CD4-positive, alpha-beta T cell treated with Interleukin-4 for 4 hours (primary cell): Measurements from ENCODE around the gene ZNF124.
"Not testable (repeated sequence)": the region's sequence is repeated elsewhere in the genome, so short reads cannot be mapped to it uniquely, and the experiment has no call there.

Experiments
- DNase-seq: peaks from one replicate; pipeline ENCODE4 v3.0.0-alpha.2; 2020

The ZNF124 gene

DNA sequence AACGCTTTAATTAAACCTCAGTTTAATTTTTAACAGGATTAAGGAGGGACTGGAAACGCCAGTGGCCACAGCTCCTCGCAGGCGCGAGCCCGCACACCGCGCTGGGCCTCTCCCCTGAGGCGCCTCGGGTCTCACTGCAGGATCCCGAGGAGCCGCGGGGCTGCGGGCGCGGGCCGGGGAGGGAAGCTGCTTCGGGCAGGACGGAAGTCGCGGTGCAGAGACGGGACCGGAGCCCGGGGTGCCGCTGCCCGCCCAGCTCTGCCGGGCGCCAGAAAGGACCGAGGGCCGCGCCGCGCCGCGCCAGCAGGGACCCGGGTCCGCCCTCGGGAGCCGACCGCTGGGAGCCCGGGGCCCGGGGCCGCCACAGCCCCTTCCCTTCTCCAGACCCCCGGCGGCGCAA, 377 bp downstream of the ZNF124 start:
- not testable (repeated sequence) for DNase-seq

DNA sequence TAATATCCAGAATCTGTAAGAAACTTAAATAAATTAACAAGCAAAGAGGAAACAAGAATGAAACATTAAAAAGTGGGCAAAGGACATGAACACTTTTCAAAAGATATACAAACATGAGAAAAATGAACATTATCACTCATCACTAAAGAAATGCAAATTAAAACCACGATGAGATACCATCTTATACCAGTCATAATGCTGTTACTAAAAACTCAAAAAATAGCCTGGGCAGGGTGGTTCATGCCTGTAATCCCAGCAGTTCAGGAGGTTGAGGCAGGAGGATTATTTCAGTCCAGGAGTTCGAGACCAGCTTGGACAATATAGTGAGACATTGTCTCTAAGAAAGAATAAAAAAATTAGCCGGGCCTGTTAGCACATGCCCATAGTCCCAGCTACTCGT, 6.1 kb downstream of the ZNF124 start:
- no peak for DNase-seq

DNA sequence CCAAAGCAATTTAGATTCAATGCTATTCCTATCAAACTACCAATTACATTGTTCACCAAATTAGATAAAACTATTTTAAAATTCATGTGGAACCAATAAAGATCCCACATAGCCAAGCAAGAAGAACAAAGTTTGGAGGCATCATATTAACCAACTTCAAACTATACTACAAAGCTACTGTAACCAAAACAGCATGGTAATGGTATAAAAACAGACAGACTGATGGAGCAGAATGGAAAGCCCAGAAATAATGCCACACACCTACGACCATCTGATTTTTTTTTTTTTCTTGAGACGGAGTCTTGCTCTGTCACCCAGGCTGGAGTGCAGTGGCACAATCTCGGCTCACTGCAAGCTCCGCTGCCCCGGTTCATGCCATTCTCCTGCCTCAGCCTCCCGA, 7.1 kb downstream of the ZNF124 start:
- no peak for DNase-seq

DNA sequence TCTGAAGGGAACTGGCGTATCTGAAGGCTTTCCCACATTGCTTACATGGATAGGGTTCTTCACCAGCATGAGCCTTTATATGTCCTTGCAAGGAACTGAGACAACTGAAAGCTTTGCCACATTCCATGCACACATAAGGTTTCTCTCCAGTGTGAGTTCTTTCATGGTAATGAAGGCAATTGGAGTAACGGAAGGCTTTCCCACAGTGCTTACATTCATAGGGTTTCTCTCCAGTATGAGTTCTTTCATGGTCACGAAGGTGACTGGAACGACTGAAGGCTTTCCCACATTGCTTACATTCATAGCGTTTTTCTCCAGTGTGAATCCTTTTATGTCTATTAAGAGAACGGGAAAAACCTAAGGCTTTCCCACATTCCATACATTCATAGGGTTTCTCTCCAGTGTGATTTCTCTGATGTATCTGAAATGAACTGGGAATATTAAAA, 15.0 kb downstream of the ZNF124 start:
- no peak for DNase-seq

DNA sequence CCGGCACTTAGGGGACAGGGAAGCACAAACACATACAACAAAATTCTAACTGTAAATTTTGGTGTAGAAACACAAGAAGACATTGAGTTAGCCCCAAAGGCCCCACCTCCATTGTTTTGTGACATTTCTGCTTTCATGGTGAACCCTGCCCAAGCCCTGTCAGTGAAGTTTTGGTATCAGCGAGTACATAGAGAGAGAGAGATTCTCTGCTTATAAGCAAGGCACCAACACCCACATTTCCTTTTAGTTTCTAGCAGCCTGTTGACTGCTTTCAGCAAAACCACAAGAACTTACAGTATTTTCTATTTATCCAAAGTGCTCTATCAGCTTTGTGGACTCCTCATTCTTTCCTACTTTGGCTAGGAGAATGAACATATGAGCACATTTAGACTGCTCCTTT, 24.0 kb downstream of the ZNF124 start:
- no peak for DNase-seq

DNA sequence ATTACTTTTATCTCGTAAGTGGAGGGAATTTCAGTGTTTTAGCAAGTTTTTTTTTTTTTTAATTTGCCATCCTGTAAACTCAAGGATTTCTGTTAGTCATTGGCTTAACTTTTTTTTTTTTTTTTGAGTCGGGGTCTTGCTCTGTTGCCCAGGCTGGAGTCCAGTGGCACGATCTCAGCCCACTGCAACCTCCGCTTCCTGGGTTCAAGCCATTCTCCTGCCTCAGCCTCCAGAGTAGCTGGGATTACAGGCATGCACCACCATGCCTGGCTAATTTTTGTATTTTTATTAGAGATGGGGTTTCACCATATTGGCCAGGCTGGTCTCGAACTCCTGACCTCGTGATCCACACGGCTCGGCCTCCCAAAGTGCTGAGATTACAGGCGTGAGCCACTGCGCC, 24.7 kb downstream of the ZNF124 start:
- DNase-seq: not testable (repeated sequence)

DNA sequence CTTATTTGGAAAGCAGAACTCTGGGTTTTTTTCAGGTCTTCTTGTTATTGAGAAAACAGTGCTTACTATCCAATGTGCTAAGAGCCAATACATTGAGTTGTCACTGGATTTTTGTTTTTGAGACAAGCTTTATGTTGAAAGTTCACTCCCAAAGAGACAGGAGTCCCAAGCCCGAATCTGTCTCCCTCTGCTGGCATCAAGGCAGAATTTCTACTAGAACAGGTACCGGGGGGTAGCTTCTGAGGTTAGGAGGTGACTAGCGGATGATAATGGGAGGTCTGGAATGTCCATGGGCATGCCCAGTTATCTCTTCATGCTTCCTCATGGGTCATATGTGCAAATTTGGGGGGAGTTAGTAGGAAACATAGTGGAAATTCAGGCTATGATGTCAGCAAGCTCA, 25.1 kb downstream of the ZNF124 start:
- DNase-seq: no peak

DNA sequence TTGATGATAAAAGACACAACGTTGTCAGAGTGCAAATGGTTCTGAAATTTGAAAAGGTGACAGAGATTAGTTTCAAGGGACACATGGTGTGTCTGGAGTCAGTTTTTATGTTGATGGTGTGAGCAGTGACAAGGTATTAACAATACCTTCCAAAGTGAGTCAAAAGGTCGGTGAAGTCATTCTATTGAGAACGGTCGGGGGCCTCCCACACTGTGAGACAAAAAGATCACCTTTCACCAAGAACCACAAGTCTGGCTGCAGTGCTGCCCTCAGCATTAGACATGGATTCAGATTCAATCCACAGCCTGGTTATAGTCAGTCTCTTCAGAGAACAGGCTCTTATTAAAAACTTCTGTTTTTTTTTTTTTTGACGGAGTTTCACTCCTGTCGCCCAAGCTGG, 26.5 kb downstream of the ZNF124 start:
- DNase-seq: no peak

DNA sequence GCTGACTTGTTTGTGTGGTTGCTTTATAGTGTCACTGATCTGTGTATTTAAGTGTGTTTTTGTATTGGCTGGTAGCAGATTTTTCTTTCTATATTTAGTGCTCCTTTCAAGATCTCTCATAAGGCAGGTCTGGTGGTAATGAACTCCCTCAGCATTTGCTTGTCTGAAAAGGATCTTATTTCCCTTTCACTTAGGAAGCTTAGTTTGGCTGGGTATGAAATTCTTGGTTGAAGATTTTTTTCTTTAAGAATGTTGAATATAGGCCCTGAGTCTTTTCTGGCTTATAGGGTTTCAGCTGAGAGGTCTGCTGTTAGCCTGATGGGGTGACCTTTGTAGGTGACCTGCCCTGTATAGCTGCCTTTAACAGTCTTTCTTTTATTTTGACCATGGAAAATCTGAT, 32.3 kb downstream of the ZNF124 start:
- DNase-seq: not testable (repeated sequence)

DNA sequence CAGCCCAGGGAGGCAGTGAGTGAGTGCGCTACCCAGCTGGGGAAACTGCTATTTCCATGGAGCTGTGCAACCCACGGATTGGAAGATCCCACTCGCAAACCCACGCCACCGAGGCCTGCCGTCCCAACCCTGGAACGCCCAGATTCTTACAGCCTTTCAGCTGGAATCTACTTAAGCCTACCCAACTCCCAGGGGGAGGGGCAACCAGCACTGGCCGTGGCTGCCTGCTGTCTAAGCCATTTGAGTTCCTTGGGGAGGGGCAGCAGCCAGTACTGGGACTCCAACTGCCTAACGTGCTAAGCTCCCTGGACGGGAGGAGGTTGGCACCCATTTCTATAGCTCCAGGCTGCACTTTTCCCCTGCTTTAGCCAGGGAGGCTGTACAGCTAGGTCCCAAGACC, 40.6 kb downstream of the ZNF124 start:
- no peak for DNase-seq

DNA sequence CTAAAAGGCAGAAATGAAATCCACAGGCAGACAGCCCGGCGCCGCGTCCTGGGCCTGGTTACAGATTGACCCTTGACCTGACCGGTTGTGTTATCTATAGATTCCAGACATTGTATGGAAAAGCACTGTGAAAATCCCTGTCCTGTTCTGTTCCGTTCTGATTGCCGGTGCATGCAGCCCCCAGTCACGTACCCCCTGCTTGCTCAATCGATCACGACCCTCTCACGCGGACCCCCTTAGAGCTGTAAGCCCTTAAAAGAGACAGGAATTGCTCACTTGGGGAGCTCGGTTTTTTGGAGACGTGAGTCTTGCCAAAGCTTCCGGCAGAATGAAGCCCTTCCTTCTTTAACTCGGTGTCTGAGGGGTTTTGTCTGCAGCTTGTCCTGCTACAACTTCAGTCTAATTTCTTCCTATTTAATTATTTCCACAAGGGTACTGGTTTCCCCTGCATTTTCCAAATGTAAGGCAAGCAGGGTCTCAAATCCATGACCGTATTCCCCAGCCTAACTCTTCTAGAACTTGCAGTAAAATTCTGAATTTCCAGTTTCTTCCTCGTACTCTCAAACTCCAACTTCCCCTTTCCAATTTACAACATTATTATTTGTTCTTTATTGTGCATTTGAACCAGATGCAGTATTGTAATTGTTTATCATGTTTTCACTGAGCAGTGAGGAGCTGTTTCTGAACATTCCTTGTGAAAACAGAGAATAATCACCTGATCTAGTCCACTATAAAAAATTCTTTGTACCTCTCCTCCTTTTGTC, 44.1 kb downstream of the ZNF124 start:
- DNase-seq: not testable (repeated sequence)

DNA sequence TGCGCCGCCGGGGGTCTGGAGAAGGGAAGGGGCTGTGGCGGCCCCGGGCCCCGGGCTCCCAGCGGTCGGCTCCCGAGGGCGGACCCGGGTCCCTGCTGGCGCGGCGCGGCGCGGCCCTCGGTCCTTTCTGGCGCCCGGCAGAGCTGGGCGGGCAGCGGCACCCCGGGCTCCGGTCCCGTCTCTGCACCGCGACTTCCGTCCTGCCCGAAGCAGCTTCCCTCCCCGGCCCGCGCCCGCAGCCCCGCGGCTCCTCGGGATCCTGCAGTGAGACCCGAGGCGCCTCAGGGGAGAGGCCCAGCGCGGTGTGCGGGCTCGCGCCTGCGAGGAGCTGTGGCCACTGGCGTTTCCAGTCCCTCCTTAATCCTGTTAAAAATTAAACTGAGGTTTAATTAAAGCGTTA, 45.2 kb downstream of the ZNF124 start:
- not testable (repeated sequence) for DNase-seq

DNA sequence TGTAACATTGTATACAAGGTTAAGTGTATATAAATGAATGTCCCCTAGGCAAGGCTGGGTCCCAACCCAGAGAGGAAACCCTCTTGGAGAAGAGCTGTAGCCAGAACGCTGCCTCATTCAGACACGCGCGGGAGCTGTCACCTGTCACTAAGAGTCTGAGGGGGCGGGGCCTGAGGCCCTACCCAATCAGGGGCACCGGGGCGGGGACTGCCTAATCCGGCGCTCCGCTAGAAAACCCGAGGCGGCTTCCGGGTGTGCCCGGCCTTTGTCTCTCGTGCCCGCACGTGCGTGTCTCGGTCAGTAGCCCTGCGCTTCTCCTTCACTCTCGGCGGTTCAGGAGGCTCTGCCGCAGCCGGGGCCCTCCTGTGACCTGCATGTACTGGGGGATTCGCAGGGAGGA, 45.7 kb downstream of the ZNF124 start:
- not testable (repeated sequence) for DNase-seq

DNA sequence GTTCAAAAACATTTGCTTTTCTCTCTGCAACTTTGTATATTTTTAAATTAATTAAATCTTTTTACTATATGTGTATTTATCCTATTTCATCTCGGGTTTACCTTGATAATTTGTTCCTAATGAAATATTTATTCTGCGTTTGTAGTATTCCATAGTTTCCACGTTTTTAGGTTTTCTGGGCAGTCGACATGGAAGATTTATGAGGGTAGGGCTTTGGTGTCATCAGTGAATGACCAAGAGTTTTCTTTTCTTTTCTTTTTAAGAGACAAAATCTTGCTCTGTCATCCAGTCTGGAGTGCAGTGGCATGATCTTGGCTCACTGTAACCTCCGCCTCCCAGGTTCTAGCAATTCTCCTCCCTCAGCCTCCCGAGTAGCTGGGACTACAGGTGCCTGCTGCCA, 50.4 kb downstream of the ZNF124 start:
- DNase-seq: no peak

DNA sequence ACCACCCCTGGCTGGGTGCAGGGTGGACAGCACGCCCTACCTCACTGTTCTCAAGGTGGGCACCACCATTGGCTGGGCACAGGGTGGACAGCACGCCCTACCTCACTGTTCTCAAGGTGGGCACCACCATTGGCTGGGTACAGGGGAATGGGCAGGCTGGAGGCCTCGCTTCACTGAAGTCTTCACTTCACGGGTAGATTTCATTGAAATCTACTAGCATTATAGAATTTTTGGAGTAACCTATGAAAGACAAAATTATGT, 51.5 kb downstream of the ZNF124 start:
- DNase-seq: not testable (repeated sequence)

DNA sequence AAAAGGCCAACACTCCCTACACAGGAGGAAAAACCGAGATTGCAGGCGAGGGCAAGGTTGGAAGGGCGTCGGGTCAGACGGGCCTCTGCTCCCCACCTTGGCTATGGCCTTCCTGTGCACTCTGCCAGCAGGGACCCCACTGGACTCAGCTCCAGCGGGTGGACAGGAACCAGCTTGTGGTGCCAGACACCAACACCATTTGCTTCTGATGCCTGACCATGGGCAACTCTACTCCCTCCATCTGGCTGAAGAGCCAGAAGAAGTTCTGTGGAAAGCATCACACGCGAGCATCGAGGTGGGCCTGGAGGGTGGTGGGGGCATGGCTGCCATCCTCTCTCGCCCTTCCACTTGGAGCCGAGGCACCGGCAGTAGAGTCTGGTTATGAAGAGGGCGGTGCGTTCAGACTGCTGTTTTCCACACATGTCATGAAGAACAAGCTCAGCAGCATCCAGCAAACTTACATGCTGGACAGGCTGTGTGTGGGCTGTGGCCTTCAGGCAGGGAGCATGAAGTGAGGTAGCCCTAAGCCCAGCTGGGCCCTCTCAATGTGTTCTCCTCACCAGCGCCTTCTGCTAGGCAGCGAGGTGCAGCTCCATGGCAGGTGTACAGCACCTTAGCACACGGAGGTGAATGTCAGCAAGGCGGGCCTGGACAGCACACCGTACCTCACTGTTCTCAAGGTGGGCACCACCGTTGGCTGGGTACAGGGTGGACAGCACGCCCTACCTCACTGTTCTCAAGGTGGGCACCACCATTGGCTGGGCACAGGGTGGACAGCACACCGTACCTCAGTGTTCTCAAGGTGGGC, 52.0 kb downstream of the ZNF124 start:
- DNase-seq: no peak

DNA sequence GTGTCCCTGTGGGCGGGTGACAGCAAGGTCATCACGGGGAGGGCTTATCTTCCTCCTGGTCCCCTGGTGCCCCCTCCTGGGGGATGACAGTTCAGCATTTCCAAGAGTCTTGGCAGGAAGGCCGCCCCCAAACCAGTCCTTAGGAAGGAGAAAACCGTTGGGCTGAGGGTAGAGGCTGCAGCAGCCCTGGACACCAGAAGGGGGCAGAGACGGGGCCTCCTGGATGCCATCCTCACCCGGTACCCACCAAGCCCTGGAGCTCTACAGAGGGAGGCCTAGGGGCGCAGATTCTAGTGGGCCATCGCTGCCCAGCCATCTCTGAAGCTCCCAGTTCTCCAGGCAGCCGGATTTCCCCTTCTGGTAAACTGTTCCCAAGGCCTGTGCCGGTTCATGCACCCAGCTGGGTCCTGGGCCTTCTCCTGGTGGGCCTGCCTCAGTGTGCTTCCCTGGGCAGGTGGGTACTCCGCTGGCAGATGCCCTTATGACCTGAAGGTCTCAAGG, 52.8 kb downstream of the ZNF124 start:
- DNase-seq: no peak

DNA sequence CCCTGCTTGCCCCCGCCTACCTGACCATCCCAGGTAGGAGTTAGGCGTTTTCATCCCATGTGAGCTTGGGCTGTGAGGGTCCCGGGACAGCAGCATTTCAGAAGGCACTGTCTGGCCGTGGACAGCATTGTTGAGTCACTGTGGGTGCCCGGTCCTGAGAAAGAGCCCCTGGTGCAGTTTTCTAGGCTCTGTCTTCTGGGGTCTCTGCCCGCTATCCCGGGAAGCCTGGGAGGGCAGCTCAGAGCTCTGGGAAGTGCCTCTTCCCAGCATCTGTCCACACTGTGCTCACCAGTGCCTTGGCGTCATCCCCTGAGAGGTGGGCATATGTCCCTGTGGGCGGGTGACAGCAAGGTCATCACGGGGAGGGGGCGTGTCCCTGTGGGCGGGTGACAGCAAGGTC, 56.3 kb downstream of the ZNF124 start:
- DNase-seq: no peak

DNA sequence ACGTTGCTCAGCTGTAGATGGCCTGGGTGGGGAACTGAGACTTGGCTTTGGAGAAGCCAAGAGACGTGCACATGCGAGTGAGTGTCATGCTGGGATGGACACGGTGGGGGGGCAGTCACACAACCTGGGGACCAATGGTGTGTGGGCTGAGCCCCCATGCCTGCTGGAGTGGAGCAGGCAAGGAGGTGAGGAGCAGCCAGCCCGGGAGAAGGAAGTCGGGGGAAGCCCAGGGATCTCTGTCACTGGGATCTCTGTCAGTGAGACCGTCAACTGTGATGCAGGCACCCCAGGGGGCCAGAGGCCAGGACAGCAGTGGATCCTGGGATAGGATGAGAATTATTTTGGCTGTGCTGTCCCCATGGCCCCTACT, 56.7 kb downstream of the ZNF124 start:
- DNase-seq: no peak

DNA sequence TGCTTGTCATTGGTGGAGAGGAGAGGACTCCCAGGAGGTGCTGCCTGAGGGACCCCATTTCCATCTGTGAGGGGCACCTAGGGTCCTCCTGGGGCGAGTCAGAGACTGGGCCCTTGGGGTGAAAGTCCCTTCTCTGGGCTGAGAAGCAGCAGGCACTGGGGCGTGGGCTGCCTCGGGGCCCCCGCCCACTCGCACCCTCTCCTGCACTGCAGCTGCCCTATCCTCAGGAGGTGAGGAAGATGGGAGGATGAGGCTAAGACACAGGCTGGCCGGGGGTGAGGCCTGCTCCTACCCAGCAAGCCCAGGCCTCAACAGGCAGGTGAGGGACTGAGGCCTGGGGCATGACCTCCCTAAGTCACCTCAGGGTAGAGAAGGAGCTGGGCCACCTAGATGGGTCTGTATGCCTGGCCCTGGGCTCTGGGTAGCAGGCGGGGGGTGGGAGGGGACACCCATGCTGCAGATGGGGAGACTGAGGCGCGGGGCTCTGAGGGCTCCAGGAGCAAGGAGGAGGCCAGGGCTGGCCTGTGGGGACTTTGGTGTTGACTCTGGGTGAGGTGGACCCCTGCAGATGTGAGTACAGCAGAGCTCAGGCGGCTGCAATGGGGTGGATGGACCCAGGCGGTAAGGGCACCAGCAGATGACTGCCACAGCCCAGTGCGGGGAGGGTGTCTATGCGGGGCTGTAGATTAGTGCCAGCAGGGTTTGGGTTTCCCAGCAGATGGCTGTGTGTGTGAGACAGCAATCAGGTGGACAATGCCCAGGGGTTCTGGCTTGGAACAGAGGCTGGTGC, 57.3 kb downstream of the ZNF124 start:
- DNase-seq: no peak

DNA sequence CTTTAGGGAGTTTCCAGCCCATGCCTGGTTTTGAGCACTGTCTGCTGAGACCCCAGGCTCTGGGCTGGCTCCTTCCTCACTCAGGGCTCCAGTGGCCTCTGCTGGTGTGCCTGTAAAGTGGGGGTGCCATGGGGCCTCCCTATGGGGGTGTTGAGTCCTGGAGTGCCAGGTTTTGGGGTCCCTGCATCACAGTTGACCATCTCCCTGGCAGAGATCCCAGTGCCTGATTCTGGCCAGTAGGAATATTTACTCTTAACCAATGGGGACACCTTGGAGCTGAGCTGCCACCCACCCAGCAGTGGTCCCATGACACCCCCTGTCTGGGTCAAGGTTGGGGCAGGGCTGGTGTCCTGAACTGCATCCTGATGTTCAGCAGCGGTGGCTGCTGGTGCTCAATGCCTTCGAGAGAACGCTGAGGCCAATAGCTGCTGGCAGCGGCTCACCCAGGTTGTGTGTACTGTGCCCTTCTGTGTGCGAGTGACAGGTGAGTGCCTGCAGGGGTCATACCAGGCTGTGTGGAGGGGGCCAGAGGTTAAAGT, 58.0 kb downstream of the ZNF124 start:
- DNase-seq: no peak

DNA sequence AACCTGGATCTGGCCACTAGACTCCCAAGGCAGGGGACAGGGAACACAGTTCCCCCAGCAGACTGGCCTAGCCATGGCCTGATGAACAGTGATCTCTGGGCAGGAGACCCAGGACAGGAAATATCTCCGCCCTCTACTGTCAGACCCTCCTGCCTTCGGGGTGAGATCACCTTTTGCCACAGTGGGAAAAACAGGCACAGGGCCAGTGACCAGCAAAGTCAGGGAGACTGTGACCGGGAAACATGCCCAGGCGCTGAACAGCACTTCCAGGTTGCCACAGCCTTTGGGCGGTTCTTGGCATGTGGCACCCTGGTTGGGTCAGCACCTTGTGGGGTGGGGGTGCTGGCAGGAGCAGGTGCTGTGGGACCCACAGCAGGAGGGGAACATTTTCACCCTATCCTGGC, 58.7 kb downstream of the ZNF124 start:
- DNase-seq: no peak

DNA sequence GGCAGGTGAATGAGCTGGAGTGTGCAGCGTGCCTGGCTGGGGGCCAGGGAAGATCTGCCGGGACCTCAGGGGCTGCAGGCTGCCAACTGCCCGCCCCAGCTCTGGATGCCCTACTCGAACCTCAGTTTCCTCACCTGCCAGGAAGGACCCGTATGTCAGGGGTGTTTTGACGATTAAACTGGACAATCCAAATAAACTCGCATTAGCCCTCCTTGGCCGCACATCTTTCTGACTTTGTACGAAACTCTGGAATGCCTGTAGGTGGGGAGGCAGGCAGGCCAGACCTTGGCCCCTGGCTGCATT, 59.4 kb downstream of the ZNF124 start:
- DNase-seq: no peak
